ENCODE results near the gene TMED4. TPM values are rescaled to one million over a fixed set of nuclear protein-coding genes. Genes with fewer than 3 reads are reported as not detected.

TMED4 gene
- total RNA-seq, 4 donors from 2014 or later: 226 to 303 (median 254) TPM

- Histone ChIP-seq H3K36me3 (peaks cover 0 to 18% (median 0%) of the 10 kb centered on the region in 4 donors), H3K27me3 (no peaks in the 10 kb centered on the region), H3K9me3 (no peaks in the 10 kb centered on the region), H3K4me3 (no peak overlapping the region), H3K27ac (peak overlapping the region; percentile 48 to 63 (median 58)), H3K4me1 (peaks cover 19 to 67% (median 46%) of the 10 kb centered on the region in 4 donors)
- DNase-seq: no peak
- no peak for TF ChIP-seq CTCF (IDR thresholded peaks at IDR 0.05)
- 91 to 100% methylated on average over 1 to 5 of the region's 5 CpGs for WGBS, 2 donors (ENCODE audit: low coverage in 1 of 2)
- in situ Hi-C loops (cut with MboI; ENCODE audit: low pct_ligation_motif_present in 1 of 4, low pct_unique_long_range_greater_than_20kb in 1 of 4, low sequenced_read_pairs in 3 of 4): no loop called here
- intact Hi-C loops (cut with DNase I; ENCODE audit: low total_unique reads): no loop called here
Observed at GRCh38 chr7:44621750-44622103, 39.7 kb upstream of the TMED4 start.

- Histone ChIP-seq H3K4me1 (peaks cover 21 to 69% (median 46%) of the 10 kb centered on the region in 4 donors), H3K27me3 (no peaks in the 10 kb centered on the region), H3K4me3 (no peak overlapping the region), H3K36me3 (peaks cover 0 to 14% (median 0%) of the 10 kb centered on the region in 4 donors), H3K27ac (peak overlapping the region; percentile 48 to 63 (median 62)), H3K9me3 (no peaks in the 10 kb centered on the region)
- intact Hi-C loops (cut with DNase I; ENCODE audit: low total_unique reads) (no loop called here), in situ Hi-C loops (cut with MboI; ENCODE audit: low pct_ligation_motif_present in 1 of 4, low pct_unique_long_range_greater_than_20kb in 1 of 4, low sequenced_read_pairs in 3 of 4) (no loop called here)
- 75 to 82% methylated on average over 10 to 11 of the region's 11 CpGs for WGBS, 2 donors (ENCODE audit: low coverage in 1 of 2)
- DNase-seq: no peak
- TF ChIP-seq CTCF (IDR thresholded peaks at IDR 0.05) (no peak), POLR2A (IDR thresholded peaks at IDR 0.05) (no peak), POLR2AphosphoS5 (IDR thresholded peaks at IDR 0.05) (no peak), EP300 (IDR thresholded peaks at IDR 0.05; ENCODE audit: low read depth) (no peak)
Observed at GRCh38 chr7:44621034-44621749, 39.2 kb upstream of the TMED4 start.

- H3K27me3 ChIP-seq: no peaks in the 10 kb centered on the region
- H3K4me1 ChIP-seq: peaks cover 32 to 93% (median 65%) of the 10 kb centered on the region in 4 donors
- H3K36me3 ChIP-seq: no peaks in the 10 kb centered on the region
- in situ Hi-C loops (cut with MboI; ENCODE audit: low pct_ligation_motif_present in 1 of 4, low pct_unique_long_range_greater_than_20kb in 1 of 4, low sequenced_read_pairs in 3 of 4) (no loop called here), intact Hi-C loops (cut with DNase I; ENCODE audit: low total_unique reads) (no loop called here)
- H3K27ac ChIP-seq: peak overlapping the region in 2 of 4 donors; percentile 25 to 34
- no peaks in the 10 kb centered on the region for H3K9me3 ChIP-seq
- no peak overlapping the region for H3K4me3 ChIP-seq
- TF ChIP-seq EP300 (IDR thresholded peaks at IDR 0.05; ENCODE audit: low read depth) (no peak), CTCF (IDR thresholded peaks at IDR 0.05) (no peak), POLR2A (IDR thresholded peaks at IDR 0.05) (no peak), POLR2AphosphoS5 (IDR thresholded peaks at IDR 0.05) (no peak)
- DNase-seq: no peak
- 51% methylated on average over 3 of the region's 3 CpGs; no CpG with 5 or more reads in 1 of the 2 donors for WGBS, 2 donors (ENCODE audit: low coverage in 1 of 2)
Observed at GRCh38 chr7:44618753-44619152, 36.7 kb upstream of the TMED4 start.

- intact Hi-C loops (cut with DNase I; ENCODE audit: low total_unique reads) (no loop called here), in situ Hi-C loops (cut with MboI; ENCODE audit: low pct_ligation_motif_present in 1 of 4, low pct_unique_long_range_greater_than_20kb in 1 of 4, low sequenced_read_pairs in 3 of 4) (no loop called here)
- Histone ChIP-seq H3K27ac (peak overlapping the region in 2 of 4 donors; percentile 34 to 35), H3K4me1 (peaks cover 32 to 92% (median 61%) of the 10 kb centered on the region in 4 donors), H3K4me3 (no peak overlapping the region), H3K9me3 (no peaks in the 10 kb centered on the region), H3K36me3 (no peaks in the 10 kb centered on the region), H3K27me3 (no peaks in the 10 kb centered on the region)
- no peak for DNase-seq
- WGBS, 2 donors (ENCODE audit: low coverage in 1 of 2): 85 to 88% methylated on average over 1 of the region's 1 CpG
- no peak for TF ChIP-seq CTCF (IDR thresholded peaks at IDR 0.05)
- no peak for TF ChIP-seq POLR2A (IDR thresholded peaks at IDR 0.05)
- no peak for TF ChIP-seq POLR2AphosphoS5 (IDR thresholded peaks at IDR 0.05)
Observed at GRCh38 chr7:44618045-44618444, 36.0 kb upstream of the TMED4 start.

Data from transverse colon (tissue), 4 donors.